ENCODE results near the gene SCN4B.

- TF ChIP-seq RAD21 (IDR thresholded peaks at IDR 0.05) (no peak), CTCF (IDR thresholded peaks at IDR 0.05; ENCODE audit: low read depth, low read length, missing input control) (no peak), TAF1 (conservative IDR thresholded peaks at IDR 0.05) (no peak), EGR1 (IDR thresholded peaks at IDR 0.05; ENCODE audit: low read depth in 2 of 2) (no peak), FOXA1 (IDR thresholded peaks at IDR 0.05) (no peak), JUND (IDR thresholded peaks at IDR 0.05) (no peak), HNF4G (IDR thresholded peaks at IDR 0.05) (no peak), YY1 (IDR thresholded peaks at IDR 0.05) (no peak), SP1 (IDR thresholded peaks at IDR 0.05) (no peak)
- TF ChIP-seq, protein P1, sequence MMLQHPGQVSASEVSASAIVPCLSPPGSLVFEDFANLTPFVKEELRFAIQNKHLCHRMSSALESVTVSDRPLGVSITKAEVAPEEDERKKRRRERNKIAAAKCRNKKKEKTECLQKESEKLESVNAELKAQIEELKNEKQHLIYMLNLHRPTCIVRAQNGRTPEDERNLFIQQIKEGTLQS (IDR thresholded peaks at IDR 0.05), result no peak
- TF ChIP-seq, protein P2, sequence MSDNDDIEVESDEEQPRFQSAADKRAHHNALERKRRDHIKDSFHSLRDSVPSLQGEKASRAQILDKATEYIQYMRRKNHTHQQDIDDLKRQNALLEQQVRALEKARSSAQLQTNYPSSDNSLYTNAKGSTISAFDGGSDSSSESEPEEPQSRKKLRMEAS (IDR thresholded peaks at IDR 0.05), result no peak
- TF ChIP-seq, protein P3, sequence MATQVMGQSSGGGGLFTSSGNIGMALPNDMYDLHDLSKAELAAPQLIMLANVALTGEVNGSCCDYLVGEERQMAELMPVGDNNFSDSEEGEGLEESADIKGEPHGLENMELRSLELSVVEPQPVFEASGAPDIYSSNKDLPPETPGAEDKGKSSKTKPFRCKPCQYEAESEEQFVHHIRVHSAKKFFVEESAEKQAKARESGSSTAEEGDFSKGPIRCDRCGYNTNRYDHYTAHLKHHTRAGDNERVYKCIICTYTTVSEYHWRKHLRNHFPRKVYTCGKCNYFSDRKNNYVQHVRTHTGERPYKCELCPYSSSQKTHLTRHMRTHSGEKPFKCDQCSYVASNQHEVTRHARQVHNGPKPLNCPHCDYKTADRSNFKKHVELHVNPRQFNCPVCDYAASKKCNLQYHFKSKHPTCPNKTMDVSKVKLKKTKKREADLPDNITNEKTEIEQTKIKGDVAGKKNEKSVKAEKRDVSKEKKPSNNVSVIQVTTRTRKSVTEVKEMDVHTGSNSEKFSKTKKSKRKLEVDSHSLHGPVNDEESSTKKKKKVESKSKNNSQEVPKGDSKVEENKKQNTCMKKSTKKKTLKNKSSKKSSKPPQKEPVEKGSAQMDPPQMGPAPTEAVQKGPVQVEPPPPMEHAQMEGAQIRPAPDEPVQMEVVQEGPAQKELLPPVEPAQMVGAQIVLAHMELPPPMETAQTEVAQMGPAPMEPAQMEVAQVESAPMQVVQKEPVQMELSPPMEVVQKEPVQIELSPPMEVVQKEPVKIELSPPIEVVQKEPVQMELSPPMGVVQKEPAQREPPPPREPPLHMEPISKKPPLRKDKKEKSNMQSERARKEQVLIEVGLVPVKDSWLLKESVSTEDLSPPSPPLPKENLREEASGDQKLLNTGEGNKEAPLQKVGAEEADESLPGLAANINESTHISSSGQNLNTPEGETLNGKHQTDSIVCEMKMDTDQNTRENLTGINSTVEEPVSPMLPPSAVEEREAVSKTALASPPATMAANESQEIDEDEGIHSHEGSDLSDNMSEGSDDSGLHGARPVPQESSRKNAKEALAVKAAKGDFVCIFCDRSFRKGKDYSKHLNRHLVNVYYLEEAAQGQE (IDR thresholded peaks at IDR 0.05), result no peak
Measured at GRCh38 chr11:118092907-118093571, 59.6 kb downstream of the SCN4B start.
